Activated T-helper 1 cell treated with anti-CD3 and anti-CD28 coated beads, Interleukin-12 subunit alpha, Interleukin-12 subunit beta, Interleukin-2, Interleukin-4 antibody, amounts not matched to agents 30 ng/mL and 10 ng/mL and 1 ng/mL, durations not matched to agents 14 hours and 24 hours and 36 hours (primary cell): ENCODE results near the gene SLC9A4. TPM values are rescaled to one million over a fixed set of nuclear protein-coding genes. Genes with fewer than 3 reads are reported as not detected.

ENCODE experiments used
- DNase-seq: peaks from one replicate; pipeline ENCODE4 v3.0.0; 2021; ENCODE audit warnings: low spot score
- H3K27ac Mint-ChIP-seq: one replicate; pipeline ENCODE4 v1.8.0; 2021; ENCODE audit warnings: mild to moderate bottlenecking, mixed read lengths
- H3K27me3 Mint-ChIP-seq: one replicate; pipeline ENCODE4 v1.8.0; 2022; ENCODE audit warnings: mild to moderate bottlenecking, moderate library complexity, mixed read lengths; ENCODE audit not compliant: insufficient read depth
- H3K36me3 Mint-ChIP-seq: one replicate; pipeline ENCODE4 v1.8.0; 2021; ENCODE audit warnings: low read depth, mixed read lengths
- H3K4me1 Mint-ChIP-seq: one replicate; pipeline ENCODE4 v1.8.0; 2021; ENCODE audit warnings: low read depth, mixed read lengths
- H3K4me3 Mint-ChIP-seq: one replicate; pipeline ENCODE4 v1.8.0; 2021; ENCODE audit warnings: mild to moderate bottlenecking, moderate library complexity, mixed read lengths
- H3K9me3 Mint-ChIP-seq: one replicate; pipeline ENCODE4 v1.8.0; 2021; ENCODE audit warnings: mixed read lengths
- intact Hi-C: fragments of 100-400 bp; cut with micrococcal nuclease; formaldehyde crosslinking; loops from one replicate; pipeline ENCODE4 v1.15.1; 2024
- total RNA-seq: library from RNA; stranded (reverse); gene quantifications from 2 replicates; pipeline ENCODE4 v1.2.3, GENCODE V29; 2022

The SLC9A4 gene
- total RNA-seq, 1 donor from 2014 or later, result not detected

DNA sequence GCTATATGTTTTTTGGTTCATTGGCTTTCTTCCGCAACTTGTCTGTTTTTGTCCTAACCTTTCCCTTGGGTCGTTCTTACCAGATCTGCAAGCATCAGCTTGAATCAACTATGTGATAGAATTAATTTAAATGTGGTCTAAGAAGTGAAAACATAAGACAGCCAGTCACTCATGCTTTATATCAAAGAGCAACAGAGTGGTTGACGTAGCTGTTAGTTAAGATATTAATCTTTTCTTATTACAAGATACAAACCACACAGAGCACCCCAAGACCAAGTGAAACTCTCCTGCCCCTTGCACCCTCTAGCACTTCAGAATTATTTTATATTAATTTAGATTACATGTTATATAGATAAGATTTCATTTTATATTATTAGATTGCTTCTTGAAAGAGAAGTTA lies 34.9 kb upstream of the SLC9A4 start:
- no peak for DNase-seq
- Mint-ChIP-seq H3K9me3 (no peaks in the 10 kb centered on the region), H3K27me3 (no peaks in the 10 kb centered on the region), H3K27ac (no peak overlapping the region), H3K36me3 (peaks cover 35% of the 10 kb centered on the region), H3K4me3 (no peak overlapping the region), H3K4me1 (peaks cover 33% of the 10 kb centered on the region)
- intact Hi-C loops, result loop anchor here (5.0 kb wide), 2 partner anchors 721 to 1131 kb away; partner anchors contain the start of gene RNF149

GRCh38 chr2:102438578-102438977 lies 34.4 kb upstream of the SLC9A4 start:
- DNase-seq, result no peak
- Mint-ChIP-seq H3K27ac (no peak overlapping the region), H3K9me3 (no peaks in the 10 kb centered on the region), H3K36me3 (peaks cover 39% of the 10 kb centered on the region), H3K4me3 (no peak overlapping the region), H3K4me1 (peaks cover 37% of the 10 kb centered on the region), H3K27me3 (no peaks in the 10 kb centered on the region)
- intact Hi-C loops, result loop anchor here (5.0 kb wide), 2 partner anchors 721 to 1131 kb away; partner anchors contain the start of gene RNF149

- Mint-ChIP-seq H3K4me3 (no peak overlapping the region), H3K9me3 (no peaks in the 10 kb centered on the region), H3K4me1 (peaks cover 37% of the 10 kb centered on the region), H3K27ac (no peak overlapping the region), H3K27me3 (no peaks in the 10 kb centered on the region), H3K36me3 (peaks cover 37% of the 10 kb centered on the region)
- DNase-seq, result no peak
- intact Hi-C loops, result loop anchor here (5.0 kb wide), 2 partner anchors 722 to 1132 kb away; partner anchors contain the start of gene RNF149
Measured at GRCh38 chr2:102439065-102439695, 33.8 kb upstream of the SLC9A4 start.

DNA sequence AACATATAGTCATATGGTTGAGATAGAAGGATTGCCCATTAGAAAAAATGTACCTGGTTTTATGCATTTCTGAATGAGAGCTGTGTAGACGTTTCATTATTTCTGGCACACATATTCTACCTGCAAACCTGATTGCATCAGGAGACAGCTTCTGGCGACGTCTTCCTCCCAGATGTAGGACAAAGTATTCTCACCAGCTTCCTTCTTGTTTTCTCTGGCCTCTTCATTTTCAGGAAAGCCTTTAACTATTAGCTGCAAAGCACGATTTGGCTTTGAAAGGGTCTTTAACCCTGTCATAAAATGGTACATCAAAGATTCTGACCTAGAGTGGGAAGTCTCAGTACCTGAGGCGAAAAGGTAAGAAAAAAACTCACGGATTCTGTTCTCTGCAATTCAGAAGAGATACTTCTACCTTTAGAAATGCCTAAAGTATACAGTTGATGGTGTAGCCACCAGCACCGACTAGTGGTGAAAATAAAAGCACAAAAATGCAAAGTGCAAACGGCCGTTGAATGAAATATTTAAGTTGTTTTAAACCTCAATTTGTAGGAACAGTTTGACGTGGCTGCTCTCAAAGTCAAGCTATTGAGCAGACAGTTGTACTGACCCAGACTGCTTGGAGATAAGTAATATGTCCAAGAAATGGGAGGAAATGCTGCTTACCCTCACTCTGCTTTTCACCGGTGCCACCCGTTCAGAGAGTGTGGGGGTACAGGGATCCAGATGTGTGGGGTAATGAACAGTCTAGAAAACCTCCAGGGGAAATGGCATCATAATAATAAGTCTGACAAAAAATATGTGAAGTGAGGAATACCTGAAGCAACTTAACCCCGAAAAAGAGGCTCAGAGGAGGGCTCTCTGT lies 29.8 kb upstream of the SLC9A4 start:
- Mint-ChIP-seq H3K27me3 (no peaks in the 10 kb centered on the region), H3K36me3 (peaks cover 46% of the 10 kb centered on the region), H3K9me3 (no peaks in the 10 kb centered on the region), H3K4me1 (peaks cover 19% of the 10 kb centered on the region), H3K27ac (peak overlapping the region; percentile 72), H3K4me3 (peak overlapping the region; percentile 56)
- DNase-seq, result peak; percentile 38
- intact Hi-C loops, result loop anchor here (1.0 to 5.0 kb wide), 5 partner anchors 36 to 423 kb away; partner anchors contain the start of gene IL18R1

GRCh38 chr2:102444233-102444632 lies 28.8 kb upstream of the SLC9A4 start:
- intact Hi-C loops, result loop anchor here (5.0 kb wide), 1 partner anchor 37 kb away; no protein-coding TSS in a partner anchor
- Mint-ChIP-seq H3K36me3 (peaks cover 49% of the 10 kb centered on the region), H3K27ac (no peak overlapping the region), H3K27me3 (no peaks in the 10 kb centered on the region), H3K4me3 (no peak overlapping the region), H3K9me3 (no peaks in the 10 kb centered on the region), H3K4me1 (peaks cover 22% of the 10 kb centered on the region)
- DNase-seq, result no peak

- peaks cover 56% of the 10 kb centered on the region for H3K36me3 Mint-ChIP-seq
- intact Hi-C loops, result loop anchor here (5.0 kb wide), 1 partner anchor 625 kb away; no protein-coding TSS in a partner anchor
Measured at GRCh38 chr2:102446936-102447335, 26.1 kb upstream of the SLC9A4 start.

GRCh38 chr2:102449370-102449974 lies 23.6 kb upstream of the SLC9A4 start:
- peak; percentile 54 for DNase-seq
- H3K27me3 Mint-ChIP-seq, result no peaks in the 10 kb centered on the region
- no peaks in the 10 kb centered on the region for H3K9me3 Mint-ChIP-seq
- intact Hi-C loops, result loop anchor here (1.0 to 5.0 kb wide), 8 partner anchors 93 to 627 kb away; no protein-coding TSS in a partner anchor
- peaks cover 54% of the 10 kb centered on the region for H3K36me3 Mint-ChIP-seq
- H3K4me1 Mint-ChIP-seq, result peaks cover 20% of the 10 kb centered on the region
- no peak overlapping the region for H3K4me3 Mint-ChIP-seq
- no peak overlapping the region for H3K27ac Mint-ChIP-seq

More at GRCh38 chr2:102446936-102447335, 26.1 kb upstream of the SLC9A4 start:
- Mint-ChIP-seq H3K27me3 (no peaks in the 10 kb centered on the region), H3K9me3 (no peaks in the 10 kb centered on the region), H3K4me3 (no peak overlapping the region), H3K4me1 (peaks cover 20% of the 10 kb centered on the region), H3K27ac (no peak overlapping the region)
- no peak for DNase-seq

DNA sequence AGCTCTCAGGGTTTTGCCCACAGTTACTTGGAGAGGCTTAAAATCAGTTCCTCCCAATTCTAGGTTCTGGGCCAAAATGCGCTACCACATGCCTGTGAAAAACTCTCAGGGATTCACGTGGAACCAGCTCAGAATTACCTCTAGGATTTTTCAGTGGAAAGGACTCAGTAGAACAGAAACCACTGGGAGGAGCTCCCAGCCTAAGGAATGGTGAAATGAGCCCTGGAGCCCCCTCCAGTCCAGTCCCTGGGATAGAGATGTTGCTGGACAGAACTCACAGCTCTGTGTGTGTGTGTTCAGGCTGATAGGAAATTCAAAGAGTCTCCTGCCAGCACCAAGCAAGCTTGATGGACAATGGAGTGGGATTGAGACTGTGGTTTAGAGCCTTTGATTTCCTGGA lies 21.1 kb upstream of the SLC9A4 start:
- Mint-ChIP-seq H3K4me1 (peaks cover 29% of the 10 kb centered on the region), H3K27ac (no peak overlapping the region), H3K9me3 (peaks cover 5% of the 10 kb centered on the region), H3K4me3 (no peak overlapping the region), H3K36me3 (peaks cover 43% of the 10 kb centered on the region), H3K27me3 (peaks cover 4% of the 10 kb centered on the region)
- intact Hi-C loops, result no loop called here
- no peak for DNase-seq

GRCh38 chr2:102453501-102453900 lies 19.5 kb upstream of the SLC9A4 start:
- DNase-seq, result no peak
- H3K27ac Mint-ChIP-seq, result no peak overlapping the region
- intact Hi-C loops, result no loop called here

DNA sequence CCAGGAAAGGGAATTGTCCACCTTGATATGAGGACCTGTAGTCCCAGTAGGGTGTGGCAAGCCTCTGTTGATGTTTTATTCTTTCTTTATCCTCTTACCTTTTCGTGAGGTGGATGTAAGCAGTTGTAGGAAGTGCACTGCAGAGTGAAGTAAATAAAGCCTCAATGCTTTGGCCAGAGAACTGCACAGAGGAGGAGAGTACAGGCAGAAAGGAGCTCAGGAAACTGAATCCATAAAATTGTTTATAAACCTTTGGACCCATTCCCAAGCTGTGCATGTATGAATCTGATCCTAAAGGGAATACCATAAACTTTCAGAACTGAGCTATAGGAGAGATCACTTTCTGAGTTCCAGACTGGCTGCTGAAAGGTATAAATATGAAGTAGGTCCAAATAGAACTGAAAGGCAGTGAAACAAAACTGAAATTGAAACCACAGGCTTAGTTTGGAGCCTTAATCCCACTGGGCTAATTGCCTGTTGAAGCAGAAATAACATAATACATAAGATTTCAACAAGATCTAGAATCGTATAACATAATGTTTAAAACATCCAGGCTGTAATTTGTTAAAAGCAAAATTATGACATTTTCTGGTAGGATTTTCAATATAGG lies 17.9 kb upstream of the SLC9A4 start:
- no peak overlapping the region for H3K27ac Mint-ChIP-seq
- peaks cover 5% of the 10 kb centered on the region for H3K9me3 Mint-ChIP-seq
- intact Hi-C loops, result no loop called here
- peaks cover 29% of the 10 kb centered on the region for H3K36me3 Mint-ChIP-seq
- H3K4me1 Mint-ChIP-seq, result peaks cover 24% of the 10 kb centered on the region
- DNase-seq, result no peak
- H3K27me3 Mint-ChIP-seq, result peaks cover 15% of the 10 kb centered on the region
- H3K4me3 Mint-ChIP-seq, result no peak overlapping the region

More at GRCh38 chr2:102453501-102453900, 19.5 kb upstream of the SLC9A4 start:
- Mint-ChIP-seq H3K36me3 (peaks cover 30% of the 10 kb centered on the region), H3K4me1 (peaks cover 25% of the 10 kb centered on the region), H3K27me3 (peaks cover 5% of the 10 kb centered on the region), H3K9me3 (peaks cover 5% of the 10 kb centered on the region), H3K4me3 (no peak overlapping the region)

- H3K27ac Mint-ChIP-seq, result no peak overlapping the region
- no peak for DNase-seq
- intact Hi-C loops, result no loop called here
- no peaks in the 10 kb centered on the region for H3K4me1 Mint-ChIP-seq
- H3K9me3 Mint-ChIP-seq, result peaks cover 5% of the 10 kb centered on the region
- peaks cover 33% of the 10 kb centered on the region for H3K27me3 Mint-ChIP-seq
- H3K4me3 Mint-ChIP-seq, result no peak overlapping the region
- H3K36me3 Mint-ChIP-seq, result no peaks in the 10 kb centered on the region
Measured at GRCh38 chr2:102460467-102460866, 12.6 kb upstream of the SLC9A4 start.

GRCh38 chr2:102461188-102461587 lies 11.8 kb upstream of the SLC9A4 start:
- H3K4me3 Mint-ChIP-seq, result no peak overlapping the region
- H3K27me3 Mint-ChIP-seq, result peaks cover 31% of the 10 kb centered on the region
- DNase-seq, result no peak
- no peaks in the 10 kb centered on the region for H3K4me1 Mint-ChIP-seq
- intact Hi-C loops, result no loop called here
- H3K36me3 Mint-ChIP-seq, result no peaks in the 10 kb centered on the region
- H3K9me3 Mint-ChIP-seq, result no peaks in the 10 kb centered on the region
- H3K27ac Mint-ChIP-seq, result no peak overlapping the region
